H9 (cell line): ENCODE measurements around the gene ADAMTS17. TPM values are rescaled to one million over a fixed set of nuclear protein-coding genes. Genes with fewer than 3 reads are reported as not detected.

ENCODE experiments used
- DNase-seq: peaks from one replicate; pipeline ENCODE4 v3.0.0-alpha.2; 2017
- H2AFZ ChIP-seq: one replicate; pipeline ENCODE4 v1.6.1; 2013; ENCODE audit warnings: mild to moderate bottlenecking, low read length, control low read depth, moderate library complexity
- H2AK5ac ChIP-seq: 2 replicates; pipeline ENCODE4 v1.6.1; 2013; ENCODE audit warnings: low read length, control low read depth, mixed read lengths; ENCODE audit not compliant: insufficient read length
- H2BK120ac ChIP-seq: one replicate; pipeline ENCODE4 v1.6.1; 2013; ENCODE audit warnings: low read depth, mild to moderate bottlenecking, low read length, control low read depth, inconsistent platforms; ENCODE audit not compliant: poor library complexity, severe bottlenecking
- H2BK12ac ChIP-seq: 2 replicates; pipeline ENCODE4 v1.6.1; 2013; ENCODE audit warnings: low read length, control low read depth, mixed read lengths, low read depth; ENCODE audit not compliant: insufficient read length
- H2BK15ac ChIP-seq: 2 replicates; pipeline ENCODE4 v1.6.1; 2013; ENCODE audit warnings: low read depth, low read length, control low read depth
- H2BK20ac ChIP-seq: one replicate; pipeline ENCODE4 v1.6.1; 2013; ENCODE audit warnings: low read depth, mild to moderate bottlenecking, low read length, control low read depth, inconsistent platforms; ENCODE audit not compliant: poor library complexity, severe bottlenecking
- H2BK5ac ChIP-seq: 2 replicates; pipeline ENCODE4 v1.6.1; 2013; ENCODE audit warnings: low read length, control low read depth, mixed read lengths; ENCODE audit not compliant: insufficient read length
- H3K14ac ChIP-seq: 2 replicates; pipeline ENCODE4 v1.6.1; 2013; ENCODE audit warnings: low read length, control low read depth; ENCODE audit not compliant: insufficient read depth
- H3K18ac ChIP-seq: 2 replicates; pipeline ENCODE4 v1.6.1; 2013; ENCODE audit warnings: low read depth, mild to moderate bottlenecking, mixed read lengths, low read length, control low read depth; ENCODE audit not compliant: insufficient read length
- H3K23ac ChIP-seq: 2 replicates; pipeline ENCODE4 v1.6.1; 2013; ENCODE audit warnings: low read length, control low read depth, mixed read lengths, low read depth; ENCODE audit not compliant: insufficient read length
- H3K23me2 ChIP-seq: 2 replicates; pipeline ENCODE4 v1.6.1; 2013; ENCODE audit warnings: low read depth, mild to moderate bottlenecking, mixed read lengths, low read length, control low read depth; ENCODE audit not compliant: insufficient read length, poor library complexity, severe bottlenecking
- H3K27ac ChIP-seq: 2 replicates; pipeline ENCODE4 v1.5.1; 2013; ENCODE audit warnings: low read length, control low read depth, mixed read lengths, low read depth; ENCODE audit not compliant: insufficient read length
- H3K27me3 ChIP-seq: 2 replicates; pipeline ENCODE4 v1.6.1; 2013; ENCODE audit warnings: low read length, control low read depth, inconsistent platforms; ENCODE audit not compliant: insufficient read depth
- H3K4ac ChIP-seq: 2 replicates; pipeline ENCODE4 v1.6.1; 2013; ENCODE audit warnings: low read depth, mild to moderate bottlenecking, control low read depth, inconsistent platforms, low read length, moderate library complexity
- H3K4me1 ChIP-seq: 2 replicates; pipeline ENCODE4 v1.6.1; 2013; ENCODE audit warnings: low read length, control low read depth, inconsistent platforms; ENCODE audit not compliant: insufficient read depth
- H3K4me2 ChIP-seq: 2 replicates; pipeline ENCODE4 v1.6.1; 2013; ENCODE audit warnings: low read length, control low read depth, mixed read lengths; ENCODE audit not compliant: insufficient read length, insufficient read depth
- H3K56ac ChIP-seq: 2 replicates; pipeline ENCODE4 v1.6.1; 2013; ENCODE audit warnings: low read depth, mild to moderate bottlenecking, mixed read lengths, low read length, control low read depth; ENCODE audit not compliant: insufficient read length
- H3K79me1 ChIP-seq: 2 replicates; pipeline ENCODE4 v1.6.1; 2013; ENCODE audit warnings: low read depth, mild to moderate bottlenecking, moderate library complexity, low read length, control low read depth, inconsistent platforms; ENCODE audit not compliant: insufficient read depth, poor library complexity, severe bottlenecking
- H3K79me2 ChIP-seq: 2 replicates; pipeline ENCODE4 v1.6.1; 2013; ENCODE audit warnings: low read length, control low read depth, inconsistent platforms; ENCODE audit not compliant: insufficient read depth
- H3K9ac ChIP-seq: 2 replicates; pipeline ENCODE4 v1.6.1; 2013; ENCODE audit warnings: low read length, control low read depth, mixed read lengths; ENCODE audit not compliant: insufficient read length; ENCODE audit errors: extremely low read depth
- H3K9me3 ChIP-seq: one replicate; pipeline ENCODE4 v1.6.1; 2013; ENCODE audit warnings: low read depth, low read length, inconsistent platforms; ENCODE audit not compliant: control insufficient read depth
- H3T11ph ChIP-seq: one replicate; pipeline ENCODE4 v1.6.1; 2013; ENCODE audit warnings: mild to moderate bottlenecking, low read length, control low read depth, inconsistent platforms
- H4K20me1 ChIP-seq: one replicate; pipeline ENCODE4 v1.6.1; 2013; ENCODE audit not compliant: control insufficient read depth, insufficient read length, insufficient read depth
- H4K5ac ChIP-seq: 2 replicates; pipeline ENCODE4 v1.6.1; 2013; ENCODE audit warnings: low read depth, mild to moderate bottlenecking, mixed read lengths, low read length, control low read depth; ENCODE audit not compliant: insufficient read length
- H4K8ac ChIP-seq: replicated peaks from 2 replicates; pipeline ENCODE4 v1.6.1; 2013; ENCODE audit warnings: low read length, control low read depth, mixed read lengths, low read depth; ENCODE audit not compliant: insufficient read length
- H4K91ac ChIP-seq: 2 replicates; pipeline ENCODE4 v1.6.1; 2013; ENCODE audit warnings: low read depth, mild to moderate bottlenecking, moderate library complexity, mixed read lengths, low read length, control low read depth; ENCODE audit not compliant: insufficient read length
- H3K27ac Mint-ChIP-seq, 3 experiments: 2 replicates in 2 of 3; 3 replicates in 1 of 3; pipeline ENCODE4 v1.8.0; 2020 to 2021; ENCODE audit warnings: mixed read lengths in 3 of 3, mild to moderate bottlenecking in 1 of 3, moderate library complexity in 1 of 3
- H3K27me3 Mint-ChIP-seq: 2 replicates; pipeline ENCODE4 v1.8.0; 2021; ENCODE audit warnings: low read depth, mild to moderate bottlenecking, moderate library complexity, mixed read lengths
- H3K36me3 Mint-ChIP-seq, 3 experiments: 2 replicates in 2 of 3; 3 replicates in 1 of 3; pipeline ENCODE4 v1.8.0; 2020 to 2021; ENCODE audit warnings: low read depth in 3 of 3, mixed read lengths in 3 of 3; ENCODE audit not compliant: insufficient read depth in 1 of 3
- H3K4me1 Mint-ChIP-seq, 2 experiments: 2 replicates each; pipeline ENCODE4 v1.8.0; 2020; ENCODE audit warnings: mixed read lengths in 2 of 2
- H3K4me3 Mint-ChIP-seq, 2 experiments: 2 replicates in 1 of 2; 3 replicates in 1 of 2; pipeline ENCODE4 v1.8.0; 2020 to 2021; ENCODE audit warnings: mild to moderate bottlenecking in 2 of 2, mixed read lengths in 2 of 2, moderate library complexity in 1 of 2
- H3K9me3 Mint-ChIP-seq, 2 experiments: 2 replicates in 1 of 2; 3 replicates in 1 of 2; pipeline ENCODE4 v1.8.0; 2020; ENCODE audit warnings: mild to moderate bottlenecking in 2 of 2, mixed read lengths in 2 of 2, moderate library complexity in 1 of 2
- WGBS: extraction: QIAGEN DNeasy Blood & Tissue Kit; methylation state at CpG from one replicate; pipeline ENCODE4 v1.1.7; 2013; ENCODE audit warnings: missing lambda C conversion rate, low lambda C conversion rate, mixed read lengths; ENCODE audit not compliant: insufficient read length; ENCODE audit errors: extremely low coverage; 5-methylcytosine and 5-hydroxymethylcytosine counted together
- total RNA-seq: library from RNA; stranded (reverse); gene quantifications from 2 replicates; pipeline ENCODE4 v1.2.1, GENCODE V29; 2021
- TF ChIP-seq, protein P1 (sequence below): fragments of 200-600 bp; sonication (generic); conservative IDR thresholded peaks from 3 replicates; pipeline ENCODE4 v1.8.0; 2021; ENCODE audit warnings: antibody characterized with exemption, mild to moderate bottlenecking

Gene ADAMTS17
- total RNA-seq, 1 experiment from 2014 or later = 2.9 TPM

DNA sequence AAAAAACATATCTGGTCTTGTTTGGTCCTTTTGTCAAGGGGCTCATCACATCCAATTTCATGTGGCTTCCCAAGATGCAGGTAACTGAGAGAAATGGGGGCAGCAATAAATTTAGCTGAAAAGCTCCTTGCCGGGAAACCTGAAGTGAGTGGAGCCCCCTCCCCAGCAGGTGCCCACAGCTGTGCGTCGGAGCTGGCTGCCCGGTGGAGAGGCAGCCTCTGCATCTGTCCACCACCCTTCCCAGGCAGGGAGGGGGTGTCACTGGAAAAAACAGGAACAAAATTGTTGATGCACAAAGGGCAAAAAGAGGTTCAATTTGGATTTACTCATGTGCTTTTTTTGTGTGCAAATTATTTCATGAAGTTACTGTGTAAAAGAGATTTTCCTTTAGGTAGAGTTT lies 359.1 kb downstream of the ADAMTS17 start:
- no CpG with 5 or more reads among the region's 4 CpGs for WGBS
- H4K5ac ChIP-seq = no peak overlapping the region
- H3K14ac ChIP-seq = no peak overlapping the region
- H3K4me3 Mint-ChIP-seq = peak overlapping the region in 1 of 2 experiments; percentile 54; a peak in 2 of 5 replicates
- H3K79me2 ChIP-seq = no peaks in the 10 kb centered on the region
- no peak overlapping the region for H2AK5ac ChIP-seq
- H2BK120ac ChIP-seq = no peak overlapping the region
- H2BK15ac ChIP-seq = no peak overlapping the region
- H3K9me3 ChIP-seq = no peaks in the 10 kb centered on the region
- H3K79me1 ChIP-seq = no peaks in the 10 kb centered on the region
- no peak overlapping the region for H2AFZ ChIP-seq
- DNase-seq = no peak
- H3K27me3 Mint-ChIP-seq = peaks cover 16% of the 10 kb centered on the region
- no peaks in the 10 kb centered on the region for H3K23me2 ChIP-seq
- H3K23ac ChIP-seq = no peak overlapping the region
- peaks cover 0 to 5% of the 10 kb centered on the region in 2 experiments; a peak in 2 of 5 replicates for H3K9me3 Mint-ChIP-seq
- peaks cover 5% of the 10 kb centered on the region; the same call in 1 of the 2 replicates for H3K4me1 ChIP-seq
- TF ChIP-seq, protein P1, sequence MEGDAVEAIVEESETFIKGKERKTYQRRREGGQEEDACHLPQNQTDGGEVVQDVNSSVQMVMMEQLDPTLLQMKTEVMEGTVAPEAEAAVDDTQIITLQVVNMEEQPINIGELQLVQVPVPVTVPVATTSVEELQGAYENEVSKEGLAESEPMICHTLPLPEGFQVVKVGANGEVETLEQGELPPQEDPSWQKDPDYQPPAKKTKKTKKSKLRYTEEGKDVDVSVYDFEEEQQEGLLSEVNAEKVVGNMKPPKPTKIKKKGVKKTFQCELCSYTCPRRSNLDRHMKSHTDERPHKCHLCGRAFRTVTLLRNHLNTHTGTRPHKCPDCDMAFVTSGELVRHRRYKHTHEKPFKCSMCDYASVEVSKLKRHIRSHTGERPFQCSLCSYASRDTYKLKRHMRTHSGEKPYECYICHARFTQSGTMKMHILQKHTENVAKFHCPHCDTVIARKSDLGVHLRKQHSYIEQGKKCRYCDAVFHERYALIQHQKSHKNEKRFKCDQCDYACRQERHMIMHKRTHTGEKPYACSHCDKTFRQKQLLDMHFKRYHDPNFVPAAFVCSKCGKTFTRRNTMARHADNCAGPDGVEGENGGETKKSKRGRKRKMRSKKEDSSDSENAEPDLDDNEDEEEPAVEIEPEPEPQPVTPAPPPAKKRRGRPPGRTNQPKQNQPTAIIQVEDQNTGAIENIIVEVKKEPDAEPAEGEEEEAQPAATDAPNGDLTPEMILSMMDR = no peak
- H3K27ac ChIP-seq = no peak overlapping the region
- no peak overlapping the region for H3K9ac ChIP-seq
- H2BK12ac ChIP-seq = no peak overlapping the region
- H4K91ac ChIP-seq = no peak overlapping the region
- no peak overlapping the region for H3K18ac ChIP-seq
- H4K8ac ChIP-seq = no peak overlapping the region
- H3K36me3 Mint-ChIP-seq = peaks cover 0 to 3% (median 2%) of the 10 kb centered on the region in 3 experiments; a peak in 1 of 7 replicates
- H3T11ph ChIP-seq = no peak overlapping the region
- H3K56ac ChIP-seq = no peak overlapping the region
- no peaks in the 10 kb centered on the region for H4K20me1 ChIP-seq
- H3K27ac Mint-ChIP-seq = peak overlapping the region in 1 of 3 experiments; percentile 99; a peak in 2 of 7 replicates
- no peaks in the 10 kb centered on the region for H3K27me3 ChIP-seq
- H2BK5ac ChIP-seq = no peak overlapping the region
- H3K4me2 ChIP-seq = peak overlapping the region; percentile 45
- no peak overlapping the region for H2BK20ac ChIP-seq
- H3K4ac ChIP-seq = no peak overlapping the region
- H3K4me1 Mint-ChIP-seq = peaks cover 44 to 52% of the 10 kb centered on the region in 2 experiments
